A673 (cell line): Measurements from ENCODE around the gene SLX4IP. TPM values are rescaled to one million over a fixed set of nuclear protein-coding genes. Genes with fewer than 3 reads are reported as not detected.

Source experiments
- BruUV-seq: library from RNA; stranded (reverse); fragments of 400-500 nt; replicated peaks from 2 replicates; lab custom pipeline; 2021; lab: Mats Ljungman, UMichigan
- CTCF ChIA-PET: fragments of 300-600 bp; sonication (Branson Sonifier 250); formaldehyde crosslinking; loops from one replicate; lab custom pipeline; 2022; ENCODE audit warnings: antibody characterized with exemption; lab: Charles Lee
- POLR2A ChIA-PET: fragments of 300-600 bp; sonication (Branson Sonifier 250); formaldehyde crosslinking; loops from one replicate; lab custom pipeline; 2022; ENCODE audit warnings: antibody characterized with exemption; ENCODE audit not compliant: low non-redundant PET; lab: Charles Lee
- DNase-seq: peaks from one replicate; pipeline ENCODE4 v3.0.0-alpha.2; 2015; ENCODE audit warnings: low spot score
- H3K27ac ChIP-seq: fragments of 200-600 bp; sonication (generic); 2 replicates; pipeline ENCODE4 v1.5.1; 2016; ENCODE audit warnings: mixed run types, low read depth, mild to moderate bottlenecking, mixed read lengths, antibody characterized with exemption, low read length; ENCODE audit not compliant: poor library complexity, severe bottlenecking
- H3K27me3 ChIP-seq: fragments of 200-600 bp; sonication (generic); replicated peaks from 2 replicates; pipeline ENCODE4 v1.6.1; 2017; ENCODE audit warnings: mixed run types, low read depth, mild to moderate bottlenecking, mixed read lengths, antibody characterized with exemption, low read length; ENCODE audit not compliant: insufficient read depth, poor library complexity
- H3K36me3 ChIP-seq: fragments of 200-600 bp; sonication (generic); 2 replicates; pipeline ENCODE4 v1.6.1; 2016; ENCODE audit warnings: mixed run types, mild to moderate bottlenecking, mixed read lengths, antibody characterized with exemption, low read length; ENCODE audit not compliant: insufficient read depth, poor library complexity, severe bottlenecking
- H3K4me1 ChIP-seq: fragments of 200-600 bp; sonication (generic); 2 replicates; pipeline ENCODE4 v1.6.1; 2017; ENCODE audit warnings: mixed run types, mild to moderate bottlenecking, mixed read lengths, antibody characterized with exemption, low read length; ENCODE audit not compliant: insufficient read depth, poor library complexity, severe bottlenecking
- H3K4me3 ChIP-seq: fragments of 200-600 bp; sonication (generic); 2 replicates; pipeline ENCODE4 v1.5.1; 2016; ENCODE audit warnings: low read depth, mixed run types, mild to moderate bottlenecking, mixed read lengths, low read length; ENCODE audit not compliant: poor library complexity, severe bottlenecking
- H3K9me3 ChIP-seq: fragments of 200-600 bp; sonication (generic); 2 replicates; pipeline ENCODE4 v1.6.1; 2016; ENCODE audit warnings: mixed run types, low read depth, mild to moderate bottlenecking, mixed read lengths, antibody characterized with exemption, low read length; ENCODE audit not compliant: poor library complexity, severe bottlenecking
- CTCF ChIP-seq: fragments of 300-800, 200-600 bp; sonication (generic); conservative IDR thresholded peaks from 2 replicates; pipeline ENCODE4 v1.5.1; 2017; ENCODE audit warnings: low read depth, mild to moderate bottlenecking, antibody characterized with exemption, low read length, moderate library complexity, mixed read lengths
- EZH2 ChIP-seq: fragments of 200-600 bp; sonication (generic); IDR thresholded peaks from 2 replicates; pipeline ENCODE4 v1.6.1; 2017; ENCODE audit warnings: borderline replicate concordance, low read depth, mild to moderate bottlenecking, mixed read lengths, antibody characterized with exemption, low read length; ENCODE audit not compliant: poor library complexity, severe bottlenecking
- intact Hi-C: fragments of 100-400 bp; cut with micrococcal nuclease; formaldehyde crosslinking; loops from one replicate; pipeline ENCODE4 v1.10.0; 2022; ENCODE audit not compliant: unreplicated experiment
- total RNA-seq: library from RNA; stranded (reverse); gene quantifications from 2 replicates; pipeline ENCODE4 v1.2.3, GENCODE V29; 2021

Gene SLX4IP
- total RNA-seq, 1 experiment from 2014 or later = 9.8 TPM

- CTCF ChIA-PET = no interaction called here
- Histone ChIP-seq H3K4me3 (no peak overlapping the region), H3K27ac (no peak overlapping the region), H3K4me1 (peaks cover 3% of the 10 kb centered on the region), H3K9me3 (peaks cover 5% of the 10 kb centered on the region), H3K36me3 (no peaks in the 10 kb centered on the region), H3K27me3 (no peaks in the 10 kb centered on the region)
- BruUV-seq = no TSS peak
- no peak for TF ChIP-seq CTCF
- no peak for TF ChIP-seq EZH2
- POLR2A ChIA-PET = no interaction called here
- intact Hi-C loops = no loop called here
- DNase-seq = no peak
These were observed 128.9 kb downstream of the SLX4IP start for GRCh38 chr20:10563935-10564492.

DNA sequence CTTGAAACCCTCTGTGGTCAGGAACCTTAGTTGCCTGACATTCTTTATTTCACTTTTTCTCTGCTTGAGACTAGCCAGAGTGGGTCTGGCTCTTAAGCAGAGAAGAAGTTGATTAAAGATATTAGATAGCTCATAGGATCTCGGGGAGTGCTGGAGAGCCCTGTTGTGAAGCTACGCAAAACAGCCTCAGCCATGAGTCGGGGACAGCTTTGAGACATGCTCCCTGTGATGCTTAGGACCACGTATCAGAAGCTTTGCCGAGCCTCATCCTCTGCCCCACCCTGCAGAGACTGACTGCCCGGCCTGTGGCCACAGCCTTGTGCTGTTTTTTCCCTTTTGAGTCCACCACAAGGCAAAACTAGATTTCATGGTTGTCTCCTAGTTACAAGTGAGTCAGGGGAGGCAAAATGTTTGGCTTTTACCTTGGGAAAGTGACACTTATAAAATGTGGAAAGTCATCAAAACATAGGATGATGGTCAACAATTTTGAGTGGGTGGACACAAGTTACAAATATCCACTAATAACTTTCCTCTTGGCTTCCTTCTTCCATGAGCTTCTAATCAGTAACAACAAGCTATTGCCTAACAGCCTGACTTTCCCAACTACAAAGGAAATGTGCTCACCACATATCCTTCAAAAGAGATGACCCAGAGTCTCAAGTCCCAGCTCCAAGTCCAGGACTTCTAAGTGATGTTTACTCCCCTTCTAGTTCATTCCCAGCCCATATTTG lies 130.3 kb downstream of the SLX4IP start:
- ChIA-PET CTCF (no interaction called here), POLR2A (no interaction called here)
- peaks cover 5% of the 10 kb centered on the region for H3K9me3 ChIP-seq
- no peak overlapping the region for H3K4me3 ChIP-seq
- BruUV-seq = no TSS peak
- no peaks in the 10 kb centered on the region for H3K4me1 ChIP-seq
- no peak overlapping the region for H3K27ac ChIP-seq
- H3K27me3 ChIP-seq = no peaks in the 10 kb centered on the region
- DNase-seq = no peak
- intact Hi-C loops = no loop called here
- TF ChIP-seq CTCF (no peak), EZH2 (no peak)
- no peaks in the 10 kb centered on the region for H3K36me3 ChIP-seq

- CTCF ChIA-PET = no interaction called here
- Histone ChIP-seq H3K36me3 (no peaks in the 10 kb centered on the region), H3K27ac (no peak overlapping the region), H3K4me3 (no peak overlapping the region), H3K27me3 (no peaks in the 10 kb centered on the region), H3K4me1 (no peaks in the 10 kb centered on the region), H3K9me3 (peaks cover 5% of the 10 kb centered on the region)
- TF ChIP-seq CTCF (no peak), EZH2 (no peak)
- BruUV-seq = no TSS peak
- POLR2A ChIA-PET = interaction anchor here (0.7 kb wide), 1 partner anchor 421 kb away, joined by 5 read pairs; no protein-coding TSS in a partner anchor
- intact Hi-C loops = no loop called here
- no peak for DNase-seq
These were observed 131.1 kb downstream of the SLX4IP start for GRCh38 chr20:10565922-10566897.
